Measurements from ENCODE around the gene ZNF701. TPM values are rescaled to one million over a fixed set of nuclear protein-coding genes. Genes with fewer than 3 reads are reported as not detected.

Gene ZNF701
- 10 to 100 TPM; 14.6 to 27.5 (median 21.0) TPM for total RNA-seq

- H3K36me3 ChIP-seq, result no peaks in the 10 kb centered on the region
- no peaks in the 10 kb centered on the region for H3K27me3 ChIP-seq
- peak within 1 kb of the TSS; percentile 83 to 84 (median 84) for H3K4me3 ChIP-seq
- peak within 1 kb of the TSS; percentile 84 to 90 for H3K27ac ChIP-seq
- peak; percentile 93 to 98 for DNase-seq (ENCODE audit: low spot score in 2 of 2)
- H3K4me1 ChIP-seq, result no peaks in the 10 kb centered on the region
- no peaks in the 10 kb centered on the region for H3K9me3 ChIP-seq
- peak; percentile 77 for TF ChIP-seq POLR2A (IDR thresholded peaks at IDR 0.05)
- TF ChIP-seq CTCF (IDR thresholded peaks at IDR 0.05), result peak; percentile 18 to 46 (median 39)
- TF ChIP-seq POLR2AphosphoS5 (IDR thresholded peaks at IDR 0.05), result peak; percentile 88 to 96 (median 91)
- intact Hi-C loops (cut with DNase I; ENCODE audit: low total_unique reads), result no loop called here
Observed at GRCh38 chr19:52570000-52570861, at the start of gene ZNF701. ZNF701 (plus strand) TSS chr19:52570287; CDS start chr19:52574148, 3,861 bp downstream.

- Histone ChIP-seq H3K4me1 (no peaks in the 10 kb centered on the region), H3K4me3 (no peak overlapping the region), H3K36me3 (no peaks in the 10 kb centered on the region), H3K27ac (no peak overlapping the region), H3K27me3 (no peaks in the 10 kb centered on the region), H3K9me3 (peaks cover 0 to 9% of the 10 kb centered on the region in 2 donors)
- TF ChIP-seq POLR2AphosphoS5 (IDR thresholded peaks at IDR 0.05) (no peak), POLR2A (IDR thresholded peaks at IDR 0.05) (no peak), CTCF (IDR thresholded peaks at IDR 0.05) (no peak)
- no peak for DNase-seq (ENCODE audit: low spot score in 2 of 2)
- intact Hi-C loops (cut with DNase I; ENCODE audit: low total_unique reads), result no loop called here
Observed at GRCh38 chr19:52522551-52522950, 47.5 kb upstream of the ZNF701 start.

- DNase-seq (ENCODE audit: low spot score in 2 of 2), result no peak
- H3K4me1 ChIP-seq, result no peaks in the 10 kb centered on the region
- no peak overlapping the region for H3K4me3 ChIP-seq
- H3K27me3 ChIP-seq, result no peaks in the 10 kb centered on the region
- no peak for TF ChIP-seq CTCF (IDR thresholded peaks at IDR 0.05)
- TF ChIP-seq POLR2A (IDR thresholded peaks at IDR 0.05), result no peak
- TF ChIP-seq POLR2AphosphoS5 (IDR thresholded peaks at IDR 0.05), result no peak
- peaks cover 0 to 9% of the 10 kb centered on the region in 2 donors for H3K9me3 ChIP-seq
- no peak overlapping the region for H3K27ac ChIP-seq
- H3K36me3 ChIP-seq, result no peaks in the 10 kb centered on the region
- intact Hi-C loops (cut with DNase I; ENCODE audit: low total_unique reads), result no loop called here
Observed at GRCh38 chr19:52524086-52524485, 46.0 kb upstream of the ZNF701 start.

- H3K4me3 ChIP-seq, result peak within 1 kb of the TSS; percentile 61 to 80 (median 78)
- no peaks in the 10 kb centered on the region for H3K4me1 ChIP-seq
- no peaks in the 10 kb centered on the region for H3K36me3 ChIP-seq
- peak; percentile 95 to 98 for DNase-seq (ENCODE audit: low spot score in 2 of 2)
- H3K27ac ChIP-seq, result peak within 1 kb of the TSS; percentile 88 to 96
- H3K9me3 ChIP-seq, result no peaks in the 10 kb centered on the region
- peak; percentile 45 to 59 (median 50) for TF ChIP-seq POLR2AphosphoS5 (IDR thresholded peaks at IDR 0.05)
- TF ChIP-seq POLR2A (IDR thresholded peaks at IDR 0.05), result no peak
- peak; percentile 81 to 85 (median 82) for TF ChIP-seq CTCF (IDR thresholded peaks at IDR 0.05)
- intact Hi-C loops (cut with DNase I; ENCODE audit: low total_unique reads), result no loop called here
- no peaks in the 10 kb centered on the region for H3K27me3 ChIP-seq
Observed at GRCh38 chr19:52527134-52527955, 42.7 kb upstream of the ZNF701 start, which contains the start of gene ZNF808. ZNF808 (plus strand) TSS chr19:52527668; CDS start chr19:52543285, 15,617 bp downstream.

Data from breast epithelium (tissue), 4 donors.